Suprapubic skin (tissue), 4 donors: ENCODE results near the gene RHOF. TPM values are rescaled to one million over a fixed set of nuclear protein-coding genes. Genes with fewer than 3 reads are reported as not detected.

Source experiments
- DNase-seq, 2 donors: peaks; one replicate each; pipeline ENCODE4 v3.0.0-alpha.2; 2019; ENCODE audit warnings: low spot score in 2 of 2
- H3K27ac ChIP-seq: fragments of 200-600 bp; sonication (generic); one replicate; pipeline ENCODE4 v1.5.1; 2019
- H3K27me3 ChIP-seq: fragments of 200-600 bp; sonication (generic); one replicate; pipeline ENCODE4 v1.5.1; 2019
- H3K36me3 ChIP-seq: fragments of 200-600 bp; sonication (generic); one replicate; pipeline ENCODE4 v1.5.1; 2019
- H3K4me1 ChIP-seq: fragments of 200-600 bp; sonication (generic); one replicate; pipeline ENCODE4 v1.5.1; 2019
- H3K4me3 ChIP-seq: fragments of 200-600 bp; sonication (generic); one replicate; pipeline ENCODE4 v1.5.1; 2019; ENCODE audit warnings: mild to moderate bottlenecking
- H3K9me3 ChIP-seq: fragments of 200-600 bp; sonication (generic); one replicate; pipeline ENCODE4 v1.5.1; 2019
- EP300 ChIP-seq: sonication (generic); formaldehyde crosslinking; IDR thresholded peaks from one replicate; pipeline ENCODE4 v1.6.1; 2017; ENCODE audit warnings: antibody characterized with exemption
- POLR2A ChIP-seq, 2 donors: fragments of 450-650 bp; IDR thresholded peaks; one replicate each; pipeline ENCODE4 v1.6.1; 2017; ENCODE audit warnings: antibody characterized with exemption in 2 of 2, mild to moderate bottlenecking in 2 of 2, moderate library complexity in 2 of 2
- POLR2AphosphoS5 ChIP-seq, 3 donors: sonication (generic); formaldehyde crosslinking; IDR thresholded peaks; one replicate each; pipeline ENCODE4 v1.6.1; 2017; ENCODE audit warnings: antibody characterized with exemption in 3 of 3
- WGBS: methylation state at CpG from one replicate; pipeline ENCODE4 v1.1.5; 2018; 5-methylcytosine and 5-hydroxymethylcytosine counted together
- total RNA-seq, 4 donors: library from RNA; depleted of rRNA; stranded (reverse); fragments of >200 nt; gene quantifications; one replicate each; pipeline ENCODE4 v1.1.0, GENCODE V29; 2016
- TF ChIP-seq, protein P1 (sequence below), 2 donors: fragments of 200-600 bp in 1 of 2; fragments of 450-650 bp in 1 of 2; sonication (generic) in 1 of 2; IDR thresholded peaks; one replicate each; pipeline ENCODE4 v1.5.1; 2016 to 2019; ENCODE audit warnings: antibody characterized with exemption in 2 of 2, mild to moderate bottlenecking in 1 of 2, moderate library complexity in 1 of 2

The RHOF gene
- total RNA-seq, 4 donors from 2014 or later: 6.6 to 20.4 (median 17.5) TPM

DNA sequence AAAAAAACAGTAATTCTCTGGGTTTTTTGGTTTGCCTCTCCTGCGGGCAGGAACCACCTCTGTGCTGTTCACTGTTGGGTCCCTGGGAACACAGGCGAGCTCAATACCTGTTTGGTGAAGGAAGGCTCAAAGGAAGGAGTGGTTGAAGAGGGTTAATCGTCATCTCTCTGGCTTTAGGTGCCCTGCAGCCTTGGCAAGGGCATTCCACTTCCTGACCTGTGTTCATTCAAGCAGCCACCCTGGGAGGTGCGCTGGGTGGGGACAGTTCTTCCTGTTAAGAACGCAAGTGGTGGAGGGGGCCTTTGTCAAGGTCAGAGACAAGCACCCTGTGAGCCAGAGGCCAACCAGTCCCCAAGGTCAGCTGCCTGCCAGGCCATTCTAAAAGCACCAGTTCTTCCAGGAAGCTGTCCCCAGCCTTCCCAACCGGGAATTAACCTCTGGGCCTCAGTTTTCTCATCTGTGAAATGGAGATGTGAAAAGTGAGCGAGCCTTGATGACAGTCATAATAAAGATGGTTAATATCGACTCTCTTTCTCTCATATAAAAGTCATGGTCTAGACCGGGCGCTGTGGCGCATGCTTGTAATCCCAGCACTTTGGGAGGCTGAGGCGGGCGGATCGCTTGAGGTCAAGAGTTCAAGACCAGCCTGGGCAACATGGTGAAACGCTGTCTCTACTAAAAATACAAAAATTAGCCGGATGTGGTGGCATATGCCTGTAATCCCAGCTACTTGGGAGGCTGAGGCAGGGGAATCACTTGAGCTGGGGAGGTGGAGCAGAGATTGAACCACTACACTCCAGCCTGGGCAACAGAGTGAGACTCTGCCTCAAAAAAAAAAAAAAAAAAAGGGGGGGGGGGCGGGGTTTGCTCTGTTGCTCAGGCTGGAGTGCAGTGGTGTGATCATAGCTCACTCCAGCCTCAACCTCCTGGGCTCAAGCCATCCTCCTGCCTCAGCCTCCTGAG, 6.1 kb downstream of the RHOF start:
- H3K4me1 ChIP-seq: peaks cover 13% of the 10 kb centered on the region

DNA sequence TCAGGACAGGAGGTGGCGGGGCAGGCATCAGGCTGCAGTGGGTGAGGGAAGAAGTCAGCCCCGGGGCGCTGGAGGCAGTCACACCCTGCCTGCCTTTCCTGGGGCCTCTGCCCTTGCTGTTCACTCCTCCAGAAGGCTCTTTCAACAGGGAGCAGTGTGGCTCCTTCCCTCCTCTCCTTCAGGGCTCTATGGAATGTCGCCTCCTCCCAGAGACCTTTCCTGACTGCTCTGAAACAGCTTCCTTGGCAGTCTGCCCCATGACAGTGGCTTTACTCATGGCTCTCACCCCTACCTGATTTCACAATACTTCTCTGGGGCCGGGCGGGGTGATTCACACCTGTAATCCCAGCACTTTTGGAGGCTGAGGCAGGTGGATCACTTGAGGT, 7.1 kb downstream of the RHOF start:
- H3K27ac ChIP-seq: peak overlapping the region; percentile 17
- TF ChIP-seq POLR2A (IDR thresholded peaks at IDR 0.05): no peak
- no peaks in the 10 kb centered on the region for H3K9me3 ChIP-seq
- WGBS: 43% methylated on average over 6 of the region's 6 CpGs
- peak in 1 of 2 donors; percentile 74 for DNase-seq
- no peaks in the 10 kb centered on the region for H3K27me3 ChIP-seq
- no peaks in the 10 kb centered on the region for H3K36me3 ChIP-seq
- peaks cover 22% of the 10 kb centered on the region for H3K4me1 ChIP-seq
- no peak overlapping the region for H3K4me3 ChIP-seq

More for the DNA sequence above, 6.1 kb downstream of the RHOF start:
- H3K27me3 ChIP-seq: no peaks in the 10 kb centered on the region
- DNase-seq: no peak
- WGBS: 80% methylated on average over 16 of the region's 17 CpGs
- H3K27ac ChIP-seq: no peak overlapping the region
- no peaks in the 10 kb centered on the region for H3K36me3 ChIP-seq
- TF ChIP-seq, protein P1, sequence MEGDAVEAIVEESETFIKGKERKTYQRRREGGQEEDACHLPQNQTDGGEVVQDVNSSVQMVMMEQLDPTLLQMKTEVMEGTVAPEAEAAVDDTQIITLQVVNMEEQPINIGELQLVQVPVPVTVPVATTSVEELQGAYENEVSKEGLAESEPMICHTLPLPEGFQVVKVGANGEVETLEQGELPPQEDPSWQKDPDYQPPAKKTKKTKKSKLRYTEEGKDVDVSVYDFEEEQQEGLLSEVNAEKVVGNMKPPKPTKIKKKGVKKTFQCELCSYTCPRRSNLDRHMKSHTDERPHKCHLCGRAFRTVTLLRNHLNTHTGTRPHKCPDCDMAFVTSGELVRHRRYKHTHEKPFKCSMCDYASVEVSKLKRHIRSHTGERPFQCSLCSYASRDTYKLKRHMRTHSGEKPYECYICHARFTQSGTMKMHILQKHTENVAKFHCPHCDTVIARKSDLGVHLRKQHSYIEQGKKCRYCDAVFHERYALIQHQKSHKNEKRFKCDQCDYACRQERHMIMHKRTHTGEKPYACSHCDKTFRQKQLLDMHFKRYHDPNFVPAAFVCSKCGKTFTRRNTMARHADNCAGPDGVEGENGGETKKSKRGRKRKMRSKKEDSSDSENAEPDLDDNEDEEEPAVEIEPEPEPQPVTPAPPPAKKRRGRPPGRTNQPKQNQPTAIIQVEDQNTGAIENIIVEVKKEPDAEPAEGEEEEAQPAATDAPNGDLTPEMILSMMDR (IDR thresholded peaks at IDR 0.05): no peak
- TF ChIP-seq POLR2A (IDR thresholded peaks at IDR 0.05): no peak
- no peak for TF ChIP-seq POLR2AphosphoS5 (IDR thresholded peaks at IDR 0.05)
- no peak for TF ChIP-seq EP300
- no peak overlapping the region for H3K4me3 ChIP-seq
- no peaks in the 10 kb centered on the region for H3K9me3 ChIP-seq

DNA sequence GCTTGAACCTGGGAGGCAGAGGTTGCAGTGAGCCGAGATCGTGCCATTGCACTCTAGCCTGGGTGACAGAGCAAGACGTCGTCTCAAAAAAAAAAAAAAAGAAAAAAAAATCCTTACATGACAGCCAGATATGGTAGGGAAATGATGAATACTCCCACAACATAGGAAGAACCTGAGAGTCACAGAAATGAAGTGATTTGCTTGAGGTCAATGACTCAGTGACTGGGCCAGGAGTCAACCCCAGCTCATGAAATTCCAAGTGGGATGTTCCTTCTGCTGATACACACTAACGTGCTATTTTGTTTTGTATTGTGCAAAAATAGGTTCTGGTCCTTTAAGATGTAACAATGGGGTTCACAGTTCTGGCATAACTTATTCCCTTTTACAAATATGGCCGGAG, 9.0 kb downstream of the RHOF start:
- no peak overlapping the region for H3K27ac ChIP-seq
- DNase-seq: no peak
- H3K4me1 ChIP-seq: peaks cover 23% of the 10 kb centered on the region
- TF ChIP-seq, protein P1 (IDR thresholded peaks at IDR 0.05): no peak
- TF ChIP-seq POLR2AphosphoS5 (IDR thresholded peaks at IDR 0.05): no peak
- TF ChIP-seq POLR2A (IDR thresholded peaks at IDR 0.05): no peak
- no peak for TF ChIP-seq EP300
- no peak overlapping the region for H3K4me3 ChIP-seq
- 31% methylated on average over 6 of the region's 6 CpGs for WGBS
- H3K36me3 ChIP-seq: no peaks in the 10 kb centered on the region
- H3K9me3 ChIP-seq: no peaks in the 10 kb centered on the region
- H3K27me3 ChIP-seq: no peaks in the 10 kb centered on the region

DNA sequence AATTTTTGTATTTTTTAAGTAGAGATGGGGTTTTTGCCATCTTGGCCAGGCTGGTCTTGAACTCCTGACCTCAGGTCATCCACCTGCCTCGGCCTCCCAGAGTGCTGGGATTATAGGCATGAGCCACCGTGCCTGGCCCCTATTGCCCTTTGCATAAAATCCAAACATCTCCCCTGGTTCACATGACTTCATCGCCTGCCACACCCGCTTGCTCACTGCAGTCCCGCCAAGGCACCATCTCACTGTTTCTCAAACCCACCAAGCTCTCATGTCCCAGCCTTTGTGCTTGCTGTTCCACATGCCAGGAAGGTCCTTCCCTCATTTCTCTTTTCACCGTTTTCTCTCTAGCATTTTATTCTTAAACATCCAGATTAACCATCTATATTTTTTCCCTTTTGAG, 9.7 kb downstream of the RHOF start:
- H3K36me3 ChIP-seq: peaks cover 6% of the 10 kb centered on the region
- H3K27ac ChIP-seq: no peak overlapping the region
- TF ChIP-seq, protein P1 (IDR thresholded peaks at IDR 0.05): no peak
- TF ChIP-seq POLR2AphosphoS5 (IDR thresholded peaks at IDR 0.05) (no peak), EP300 (no peak), POLR2A (IDR thresholded peaks at IDR 0.05) (no peak)
- no peak overlapping the region for H3K4me3 ChIP-seq
- H3K9me3 ChIP-seq: no peaks in the 10 kb centered on the region
- 57% methylated on average over 6 of the region's 6 CpGs for WGBS
- no peak for DNase-seq
- H3K4me1 ChIP-seq: peaks cover 23% of the 10 kb centered on the region
- no peaks in the 10 kb centered on the region for H3K27me3 ChIP-seq

DNA sequence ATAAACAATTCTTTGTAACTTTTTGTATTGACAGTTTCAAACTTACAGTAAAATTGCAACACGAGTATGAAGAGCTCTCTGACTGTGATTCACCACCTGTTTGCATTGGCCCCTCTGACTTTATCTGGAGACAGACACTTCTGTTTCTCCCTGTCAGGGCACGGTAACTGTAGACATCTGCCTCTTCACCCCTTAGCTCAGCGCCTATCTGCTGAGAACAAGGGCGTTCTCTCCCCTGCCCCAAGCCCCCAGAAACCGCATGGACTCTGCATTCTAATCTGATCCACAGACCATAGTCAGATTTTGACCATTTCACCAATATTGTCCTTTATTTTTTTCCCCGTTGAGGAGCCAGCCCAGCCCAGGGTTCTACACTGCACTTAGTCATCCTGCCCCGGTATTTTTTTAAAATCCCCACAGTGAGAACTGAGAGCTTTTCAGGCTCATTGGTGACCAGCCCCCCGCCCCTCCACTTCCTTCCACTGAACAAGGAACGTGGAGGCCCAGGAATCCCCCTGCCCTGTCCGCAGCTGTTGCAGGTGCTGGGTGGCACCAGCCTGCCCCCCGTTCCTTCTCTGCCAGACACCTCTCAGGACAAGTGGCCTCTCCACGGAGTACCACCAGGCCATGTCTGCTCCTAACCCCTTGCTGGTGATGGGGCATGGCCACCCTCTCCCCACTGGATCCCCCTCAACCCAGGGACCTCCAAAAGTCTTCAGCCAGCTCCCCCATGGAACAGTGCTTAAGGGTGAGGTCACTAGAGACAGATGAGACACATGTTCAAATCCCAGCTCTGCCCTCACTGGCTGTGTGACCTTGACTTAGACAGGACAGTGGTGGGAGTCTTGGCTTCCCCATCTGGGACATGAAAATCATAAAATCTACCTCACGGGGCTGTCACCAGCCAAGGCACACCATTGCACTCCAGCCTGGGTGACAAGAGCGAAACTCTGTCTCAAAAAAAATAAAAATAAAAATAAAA, 11.2 kb downstream of the RHOF start:
- peaks cover 9% of the 10 kb centered on the region for H3K36me3 ChIP-seq
- peaks cover 23% of the 10 kb centered on the region for H3K4me1 ChIP-seq
- TF ChIP-seq, protein P1 (IDR thresholded peaks at IDR 0.05): no peak
- TF ChIP-seq POLR2AphosphoS5 (IDR thresholded peaks at IDR 0.05) (no peak), EP300 (no peak), POLR2A (IDR thresholded peaks at IDR 0.05) (no peak)
- H3K4me3 ChIP-seq: no peak overlapping the region
- H3K27me3 ChIP-seq: no peaks in the 10 kb centered on the region
- no peaks in the 10 kb centered on the region for H3K9me3 ChIP-seq
- no peak for DNase-seq
- H3K27ac ChIP-seq: no peak overlapping the region
- whole genome bisulfite sequencing: 42% methylated on average over 13 of the region's 14 CpGs
